ENCODE results near the gene RAE1. TPM values are rescaled to one million over a fixed set of nuclear protein-coding genes. Genes with fewer than 3 reads are reported as not detected.

The RAE1 gene
- total RNA-seq, 1 experiment from 2014 or later: 53.1 TPM

DNA sequence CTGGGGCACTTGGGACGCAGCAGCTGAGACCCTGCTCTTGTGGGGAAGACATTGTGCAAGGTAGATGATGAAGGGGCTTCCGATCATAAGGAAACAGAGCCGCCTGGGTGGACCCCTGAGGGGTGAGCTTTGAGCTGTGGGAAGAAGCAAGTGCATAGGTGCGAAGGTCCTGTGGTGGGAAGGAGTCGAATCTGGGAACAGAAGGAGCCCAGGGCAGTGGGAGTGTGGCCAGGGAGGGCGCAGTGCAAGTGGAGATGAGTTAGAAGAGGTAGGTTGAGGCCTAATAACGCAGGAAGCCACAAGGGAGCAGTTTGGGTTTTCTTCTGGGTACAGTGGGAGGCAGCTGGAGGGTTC lies 50.5 kb downstream of the RAE1 start:
- Histone ChIP-seq H3K4me2 (ENCODE audit: insufficient read depth, insufficient read length, low read length) (no peak overlapping the region), H4K8ac (replicated peaks; ENCODE audit: insufficient read length, low read depth, low read length) (no peak overlapping the region), H4K5ac (ENCODE audit: insufficient read length, low read depth, low read length) (no peak overlapping the region), H3K79me1 (ENCODE audit: insufficient read depth, low read depth, low read length, poor library complexity, severe bottlenecking) (peaks cover 3% of the 10 kb centered on the region), H3K23me2 (ENCODE audit: insufficient read length, low read depth, low read length, poor library complexity, severe bottlenecking) (no peaks in the 10 kb centered on the region), H2AFZ (ENCODE audit: low read length) (no peak overlapping the region), H3K4me1 (ENCODE audit: insufficient read depth, low read length) (no peaks in the 10 kb centered on the region), H3K56ac (ENCODE audit: insufficient read length, low read depth, low read length) (no peak overlapping the region), H2BK12ac (ENCODE audit: insufficient read length, low read depth, low read length) (no peak overlapping the region), H3K23ac (ENCODE audit: insufficient read length, low read depth, low read length) (no peak overlapping the region), H2BK15ac (ENCODE audit: low read depth, low read length) (no peak overlapping the region), H2AK5ac (ENCODE audit: insufficient read length, low read length) (no peak overlapping the region), H3T11ph (ENCODE audit: low read length) (no peak overlapping the region), H3K27ac (ENCODE audit: insufficient read length, low read depth, low read length) (no peak overlapping the region), H2BK20ac (ENCODE audit: low read depth, low read length, poor library complexity, severe bottlenecking) (no peak overlapping the region), H3K4ac (ENCODE audit: low read depth, low read length) (no peak overlapping the region), H4K20me1 (ENCODE audit: control insufficient read depth, insufficient read depth, insufficient read length) (no peaks in the 10 kb centered on the region), H3K27me3 (ENCODE audit: insufficient read depth, low read length) (no peaks in the 10 kb centered on the region), H4K91ac (ENCODE audit: insufficient read length, low read depth, low read length) (no peak overlapping the region), H3K14ac (ENCODE audit: insufficient read depth, low read length) (no peak overlapping the region), H2BK120ac (ENCODE audit: low read depth, low read length, poor library complexity, severe bottlenecking) (no peak overlapping the region), H3K9ac (ENCODE audit: extremely low read depth, insufficient read length, low read length) (no peak overlapping the region), H3K18ac (ENCODE audit: insufficient read length, low read depth, low read length) (no peak overlapping the region), H3K79me2 (ENCODE audit: insufficient read depth, low read length) (no peaks in the 10 kb centered on the region; the same call in 1 of the 2 replicates), H3K9me3 (ENCODE audit: control insufficient read depth, low read depth, low read length) (no peaks in the 10 kb centered on the region), H2BK5ac (ENCODE audit: insufficient read length, low read length) (no peak overlapping the region)
- TF ChIP-seq, protein P1, sequence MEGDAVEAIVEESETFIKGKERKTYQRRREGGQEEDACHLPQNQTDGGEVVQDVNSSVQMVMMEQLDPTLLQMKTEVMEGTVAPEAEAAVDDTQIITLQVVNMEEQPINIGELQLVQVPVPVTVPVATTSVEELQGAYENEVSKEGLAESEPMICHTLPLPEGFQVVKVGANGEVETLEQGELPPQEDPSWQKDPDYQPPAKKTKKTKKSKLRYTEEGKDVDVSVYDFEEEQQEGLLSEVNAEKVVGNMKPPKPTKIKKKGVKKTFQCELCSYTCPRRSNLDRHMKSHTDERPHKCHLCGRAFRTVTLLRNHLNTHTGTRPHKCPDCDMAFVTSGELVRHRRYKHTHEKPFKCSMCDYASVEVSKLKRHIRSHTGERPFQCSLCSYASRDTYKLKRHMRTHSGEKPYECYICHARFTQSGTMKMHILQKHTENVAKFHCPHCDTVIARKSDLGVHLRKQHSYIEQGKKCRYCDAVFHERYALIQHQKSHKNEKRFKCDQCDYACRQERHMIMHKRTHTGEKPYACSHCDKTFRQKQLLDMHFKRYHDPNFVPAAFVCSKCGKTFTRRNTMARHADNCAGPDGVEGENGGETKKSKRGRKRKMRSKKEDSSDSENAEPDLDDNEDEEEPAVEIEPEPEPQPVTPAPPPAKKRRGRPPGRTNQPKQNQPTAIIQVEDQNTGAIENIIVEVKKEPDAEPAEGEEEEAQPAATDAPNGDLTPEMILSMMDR (conservative IDR thresholded peaks at IDR 0.05): no peak
- no CpG with 5 or more reads among the region's 7 CpGs for WGBS (ENCODE audit: extremely low coverage, insufficient read length, low lambda C conversion rate)
- no peak for DNase-seq
- Mint-ChIP-seq H3K27me3 (ENCODE audit: low read depth) (no peaks in the 10 kb centered on the region), H3K27ac (peak overlapping the region in 1 of 3 experiments; percentile 90; a peak in 1 of 7 replicates), H3K36me3 (ENCODE audit: insufficient read depth in 1 of 3, low read depth in 3 of 3) (peaks cover 23 to 73% (median 66%) of the 10 kb centered on the region in 3 experiments), H3K4me3 (no peak overlapping the region; a peak in 1 of 5 replicates), H3K9me3 (no peaks in the 10 kb centered on the region), H3K4me1 (peaks cover 8 to 14% of the 10 kb centered on the region in 2 experiments)
